HG03045 (cell line): ENCODE results near the gene AGPAT3.

Experiments
- ATAC-seq: cut with Tn5 transposase; IDR thresholded peaks from one replicate; pipeline ENCODE4 v1.9.1; 2021; ENCODE audit warnings: mild to moderate bottlenecking, moderate library complexity; ENCODE audit not compliant: unreplicated experiment

AGPAT3 gene

GRCh38 chr21:43971992-43972255, 106.9 kb downstream of the AGPAT3 start:
- no peak for ATAC-seq

- ATAC-seq, result no peak
Measured at GRCh38 chr21:43972850-43973633, 108.0 kb downstream of the AGPAT3 start.

- no peak for ATAC-seq
Measured at GRCh38 chr21:43973634-43973955, 108.6 kb downstream of the AGPAT3 start.

GRCh38 chr21:43974791-43975468, 109.9 kb downstream of the AGPAT3 start:
- ATAC-seq, result no peak

- ATAC-seq, result no peak
Measured at GRCh38 chr21:43975469-43976098, 110.6 kb downstream of the AGPAT3 start.

- no peak for ATAC-seq
Measured at GRCh38 chr21:43976661-43977060, 111.6 kb downstream of the AGPAT3 start.

- ATAC-seq, result no peak
Measured at GRCh38 chr21:43978060-43978459, 113.0 kb downstream of the AGPAT3 start.

GRCh38 chr21:43979654-43980053, 114.6 kb downstream of the AGPAT3 start:
- ATAC-seq, result no peak

GRCh38 chr21:43981151-43981870, 116.3 kb downstream of the AGPAT3 start:
- ATAC-seq, result no peak

GRCh38 chr21:43981871-43982210, 116.8 kb downstream of the AGPAT3 start:
- ATAC-seq, result no peak

- no peak for ATAC-seq
Measured at GRCh38 chr21:43982489-43983078, 117.6 kb downstream of the AGPAT3 start.

- no peak for ATAC-seq
Measured at GRCh38 chr21:43983390-43983789, 118.4 kb downstream of the AGPAT3 start.

GRCh38 chr21:43983860-43984420, 118.9 kb downstream of the AGPAT3 start:
- ATAC-seq, result no peak

- ATAC-seq, result no peak
Measured at GRCh38 chr21:43984905-43985689, 120.1 kb downstream of the AGPAT3 start.

GRCh38 chr21:43985690-43986251, 120.7 kb downstream of the AGPAT3 start:
- ATAC-seq, result no peak

- no peak for ATAC-seq
Measured at GRCh38 chr21:43986544-43987451, 121.8 kb downstream of the AGPAT3 start.

GRCh38 chr21:43987509-43987908, 122.5 kb downstream of the AGPAT3 start:
- ATAC-seq, result no peak

- no peak for ATAC-seq
Measured at GRCh38 chr21:43988016-43988415, 123.0 kb downstream of the AGPAT3 start.
